ENCODE measurements around the gene ACSM6.

ACSM6 gene

DNA sequence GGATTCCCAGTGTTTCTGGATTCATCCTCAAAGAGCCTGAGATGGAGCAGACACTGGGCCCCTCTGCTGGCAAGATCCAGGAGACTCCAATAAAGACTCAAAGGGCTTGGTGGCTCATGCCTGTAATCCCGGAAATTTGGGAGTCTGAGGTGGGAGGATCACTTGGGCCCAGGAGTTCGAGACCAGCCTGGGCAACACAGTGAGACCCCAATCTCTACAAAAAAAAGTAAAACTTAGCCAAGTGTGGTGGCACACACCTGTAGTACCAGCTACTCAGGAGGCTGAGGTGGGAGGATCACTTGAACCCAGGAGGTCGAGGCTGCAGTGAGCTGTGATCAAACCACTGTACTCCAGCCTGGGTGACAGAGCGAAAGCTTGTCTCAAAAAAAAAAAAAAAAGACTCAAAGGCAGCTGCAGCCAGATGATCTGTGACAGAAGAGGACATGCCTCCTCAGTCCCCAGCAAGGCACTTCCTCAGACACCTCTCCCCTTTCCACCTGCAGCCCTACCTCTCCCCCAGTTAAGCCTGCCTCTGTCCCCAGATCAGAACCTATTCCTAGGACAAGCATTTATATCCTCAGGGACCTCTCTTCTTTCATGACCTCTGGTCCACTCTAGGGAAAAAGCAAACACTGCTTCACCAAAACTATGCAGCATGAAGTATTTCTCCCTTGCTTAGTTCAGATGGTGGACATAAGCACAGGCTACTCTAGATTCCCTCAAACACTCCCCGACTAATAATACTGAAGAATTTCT is 68.9 kb downstream of the ACSM6 start:
- no peak overlapping the region for H3K4me3 ChIP-seq (ENCODE audit: low read length)
- DNase-seq (ENCODE audit: low read depth, low spot score), result no peak

GRCh38 chr10:95263864-95264226 is 69.8 kb downstream of the ACSM6 start:
- no peak for DNase-seq (ENCODE audit: low read depth, low spot score)
- no peak overlapping the region for H3K4me3 ChIP-seq (ENCODE audit: low read length)

- DNase-seq (ENCODE audit: low read depth, low spot score), result no peak
- no peak overlapping the region for H3K4me3 ChIP-seq (ENCODE audit: low read length)
Measured at GRCh38 chr10:95264227-95265051, 70.4 kb downstream of the ACSM6 start.

DNA sequence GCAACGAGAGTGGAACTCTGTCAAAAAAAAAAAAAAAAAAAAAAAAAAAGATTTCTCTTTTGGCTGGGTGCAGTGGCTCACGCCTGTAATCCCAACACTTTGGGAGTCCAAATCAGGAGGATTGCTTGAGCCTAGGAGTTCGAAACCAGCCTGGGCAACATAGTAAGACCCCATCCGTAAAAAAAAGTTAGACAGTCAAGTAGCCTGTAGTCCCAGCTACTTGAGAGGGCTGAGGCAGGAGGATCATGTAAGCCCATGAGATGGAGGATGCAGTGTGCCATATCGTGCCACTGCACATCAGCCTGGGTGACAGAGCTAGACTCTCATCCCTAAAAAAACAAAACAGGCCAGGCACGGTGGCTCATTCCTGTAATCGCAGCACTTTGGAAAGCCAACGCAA is 71.5 kb downstream of the ACSM6 start:
- H3K4me3 ChIP-seq (ENCODE audit: low read length), result no peak overlapping the region
- no peak for DNase-seq (ENCODE audit: low read depth, low spot score)

- DNase-seq (ENCODE audit: low read depth, low spot score), result no peak
- H3K4me3 ChIP-seq (ENCODE audit: low read length), result no peak overlapping the region
Measured at GRCh38 chr10:95266674-95267095, 72.6 kb downstream of the ACSM6 start.

GRCh38 chr10:95267251-95267650 is 73.2 kb downstream of the ACSM6 start:
- no peak for DNase-seq (ENCODE audit: low read depth, low spot score)
- no peak overlapping the region for H3K4me3 ChIP-seq (ENCODE audit: low read length)

GRCh38 chr10:95268438-95268837 is 74.4 kb downstream of the ACSM6 start:
- no peak overlapping the region for H3K4me3 ChIP-seq (ENCODE audit: low read length)
- no peak for DNase-seq (ENCODE audit: low read depth, low spot score)

- no peak overlapping the region for H3K4me3 ChIP-seq (ENCODE audit: low read length)
- DNase-seq (ENCODE audit: low read depth, low spot score), result no peak
Measured at GRCh38 chr10:95273393-95274312, 79.6 kb downstream of the ACSM6 start.

DNA sequence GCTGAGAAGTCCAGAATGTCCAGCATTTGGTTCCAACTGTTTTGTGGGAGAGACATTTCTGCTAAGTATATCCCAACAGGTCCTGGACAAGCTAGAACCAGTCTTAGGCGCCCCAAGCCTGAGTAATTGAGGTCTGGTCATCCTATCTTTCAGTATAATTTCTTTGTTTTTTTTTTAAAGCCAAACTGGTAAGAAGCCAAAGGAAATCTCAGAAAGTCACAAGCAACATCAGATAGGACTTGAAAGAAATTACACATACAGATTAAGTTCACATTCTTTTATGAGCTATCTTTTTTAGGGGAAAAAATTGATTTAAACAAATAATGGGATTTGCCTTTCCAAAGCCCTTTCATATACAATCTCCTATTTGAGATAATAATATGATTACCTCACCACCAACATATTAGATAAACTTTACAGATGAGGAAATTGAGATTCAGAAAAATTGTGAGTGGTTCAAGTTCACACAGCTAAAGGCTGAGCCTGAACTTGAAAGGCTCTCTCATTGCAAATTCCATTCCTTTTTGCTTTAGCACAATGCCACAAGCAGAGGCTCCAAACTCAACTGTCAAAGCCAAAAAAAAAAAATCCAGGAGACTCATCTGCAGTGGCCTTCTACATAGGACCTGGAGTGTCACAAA is 81.8 kb downstream of the ACSM6 start:
- H3K4me3 ChIP-seq (ENCODE audit: low read length), result no peak overlapping the region
- DNase-seq (ENCODE audit: low read depth, low spot score), result no peak

DNA sequence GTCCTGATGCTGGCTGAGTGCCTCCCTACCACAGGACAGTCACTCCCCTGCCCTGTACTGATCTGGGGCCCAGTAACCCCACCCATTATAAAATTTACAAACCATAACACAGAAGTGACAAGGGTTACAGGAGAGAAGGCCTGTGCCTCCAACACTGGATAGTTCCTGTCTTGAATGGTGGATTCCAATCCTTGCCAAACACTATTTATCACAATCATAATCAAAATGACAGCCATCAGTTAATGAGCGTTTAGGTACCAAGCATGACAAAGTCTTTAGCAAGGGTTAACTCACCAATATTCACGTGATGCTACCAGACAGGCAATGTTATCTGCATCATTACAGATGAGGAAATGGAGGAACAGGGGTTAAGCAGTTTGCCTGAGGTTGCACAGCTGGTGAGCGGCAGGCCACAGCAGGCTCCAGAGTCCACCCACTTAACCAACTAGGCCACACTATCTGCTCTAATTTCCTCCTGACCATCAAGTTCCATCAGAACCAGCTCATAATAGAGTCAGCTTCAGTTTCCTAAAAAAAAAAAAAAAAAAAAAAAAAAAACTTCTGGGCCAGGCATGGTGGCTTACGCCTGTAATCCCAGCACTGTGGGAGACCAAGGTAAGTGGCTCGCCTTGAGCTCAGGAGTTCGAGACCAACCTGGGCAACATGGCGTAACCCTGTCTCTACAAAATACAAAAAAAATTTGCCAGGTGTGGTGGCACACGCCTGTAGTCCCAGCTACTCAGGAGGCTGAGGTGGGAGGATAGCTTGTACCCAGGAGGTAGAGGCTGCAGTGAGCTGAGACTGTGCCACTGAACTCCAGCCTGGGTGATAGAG is 82.5 kb downstream of the ACSM6 start:
- H3K4me3 ChIP-seq (ENCODE audit: low read length), result no peak overlapping the region
- peak; percentile 79 for DNase-seq (ENCODE audit: low read depth, low spot score)

GRCh38 chr10:95277201-95277570 is 83.1 kb downstream of the ACSM6 start:
- H3K4me3 ChIP-seq (ENCODE audit: low read length), result no peak overlapping the region
- no peak for DNase-seq (ENCODE audit: low read depth, low spot score)

DNA sequence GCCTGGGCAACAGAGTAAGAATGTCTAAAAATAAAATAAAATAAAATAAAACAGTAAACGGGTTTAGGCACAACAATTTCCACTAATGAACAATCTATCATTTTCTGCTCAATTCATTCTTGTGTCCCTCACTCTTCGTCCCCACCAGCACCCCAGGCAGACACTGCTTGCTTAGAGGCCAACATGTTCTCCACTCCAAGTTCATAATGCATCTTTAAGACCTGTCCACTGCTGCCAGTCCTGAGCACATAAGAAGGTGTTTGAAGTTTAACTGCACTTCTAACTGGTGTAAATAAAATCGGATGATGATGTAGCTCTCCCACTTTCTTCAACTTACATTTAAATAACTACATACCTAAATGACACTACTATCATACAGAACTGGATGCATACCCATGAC is 83.6 kb downstream of the ACSM6 start:
- DNase-seq (ENCODE audit: low read depth, low spot score), result no peak
- no peak overlapping the region for H3K4me3 ChIP-seq (ENCODE audit: low read length)
